RWPE2 (cell line): Measurements from ENCODE around the gene MRFAP1.

Source experiments
- ATAC-seq: fragments of 200-7000 bp; cut with Tn5 transposase; 3 replicates; pipeline ENCODE4 v1.9.1; 2021; ENCODE audit warnings: low read depth
- DNase-seq: peaks from one replicate; pipeline ENCODE4 v3.0.0-alpha.2; 2020; ENCODE audit warnings: low spot score
- H3K27ac ChIP-seq: fragments of 450-650 bp; 2 replicates; pipeline ENCODE4 v1.5.1; 2017; ENCODE audit warnings: mild to moderate bottlenecking; ENCODE audit not compliant: poor library complexity, severe bottlenecking
- H3K27me3 ChIP-seq: fragments of 250-450 bp; sonication (Bioruptor Pico); 2 replicates; pipeline ENCODE4 v1.5.1; 2021; ENCODE audit warnings: mild to moderate bottlenecking, moderate library complexity; ENCODE audit not compliant: insufficient read depth, poor library complexity, severe bottlenecking
- H3K36me3 ChIP-seq: fragments of 250-450 bp; sonication (Bioruptor Pico); 2 replicates; pipeline ENCODE4 v1.5.1; 2020; ENCODE audit warnings: low read depth, mild to moderate bottlenecking, moderate library complexity
- H3K4me1 ChIP-seq: fragments of 250-450 bp; sonication (Bioruptor Pico); 2 replicates; pipeline ENCODE4 v1.5.1; 2021; ENCODE audit warnings: mild to moderate bottlenecking, moderate library complexity; ENCODE audit not compliant: insufficient read depth, poor library complexity, severe bottlenecking
- H3K4me3 ChIP-seq: fragments of 250-450 bp; sonication (Bioruptor Pico); 2 replicates; pipeline ENCODE4 v1.5.1; 2021; ENCODE audit warnings: mild to moderate bottlenecking, moderate library complexity; ENCODE audit not compliant: severe bottlenecking
- H3K9me3 ChIP-seq: fragments of 250-450 bp; sonication (Bioruptor Pico); 2 replicates; pipeline ENCODE4 v1.5.1; 2021; ENCODE audit warnings: mild to moderate bottlenecking, moderate library complexity; ENCODE audit not compliant: severe bottlenecking
- TF ChIP-seq, protein P1 (sequence below): fragments of 450-650 bp; IDR thresholded peaks from one replicate; pipeline ENCODE4 v1.5.1; 2017; ENCODE audit warnings: mild to moderate bottlenecking, moderate library complexity; ENCODE audit not compliant: poor library complexity, severe bottlenecking

The MRFAP1 gene

DNA sequence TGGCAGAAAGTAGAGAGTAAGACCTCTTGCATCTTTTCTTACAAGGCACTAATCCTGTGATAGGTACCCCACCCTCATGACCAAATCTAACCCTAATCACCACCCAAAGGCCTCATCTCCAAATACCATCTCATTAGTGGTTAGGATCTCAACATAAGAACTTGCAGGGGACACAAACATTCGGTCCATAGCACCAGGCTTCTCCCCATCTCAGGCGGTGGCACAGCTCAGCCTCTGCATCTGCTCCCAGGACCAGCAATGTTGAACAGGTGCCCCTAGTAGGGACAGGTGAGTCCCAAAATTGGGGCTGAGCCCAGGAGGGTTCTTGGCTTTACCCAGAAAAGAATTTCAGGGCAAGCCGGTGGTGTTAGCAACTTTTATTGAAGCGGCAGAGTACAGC is 8.4 kb upstream of the MRFAP1 start:
- TF ChIP-seq, protein P1, sequence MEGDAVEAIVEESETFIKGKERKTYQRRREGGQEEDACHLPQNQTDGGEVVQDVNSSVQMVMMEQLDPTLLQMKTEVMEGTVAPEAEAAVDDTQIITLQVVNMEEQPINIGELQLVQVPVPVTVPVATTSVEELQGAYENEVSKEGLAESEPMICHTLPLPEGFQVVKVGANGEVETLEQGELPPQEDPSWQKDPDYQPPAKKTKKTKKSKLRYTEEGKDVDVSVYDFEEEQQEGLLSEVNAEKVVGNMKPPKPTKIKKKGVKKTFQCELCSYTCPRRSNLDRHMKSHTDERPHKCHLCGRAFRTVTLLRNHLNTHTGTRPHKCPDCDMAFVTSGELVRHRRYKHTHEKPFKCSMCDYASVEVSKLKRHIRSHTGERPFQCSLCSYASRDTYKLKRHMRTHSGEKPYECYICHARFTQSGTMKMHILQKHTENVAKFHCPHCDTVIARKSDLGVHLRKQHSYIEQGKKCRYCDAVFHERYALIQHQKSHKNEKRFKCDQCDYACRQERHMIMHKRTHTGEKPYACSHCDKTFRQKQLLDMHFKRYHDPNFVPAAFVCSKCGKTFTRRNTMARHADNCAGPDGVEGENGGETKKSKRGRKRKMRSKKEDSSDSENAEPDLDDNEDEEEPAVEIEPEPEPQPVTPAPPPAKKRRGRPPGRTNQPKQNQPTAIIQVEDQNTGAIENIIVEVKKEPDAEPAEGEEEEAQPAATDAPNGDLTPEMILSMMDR: no peak
- no peaks in the 10 kb centered on the region for H3K9me3 ChIP-seq
- H3K4me1 ChIP-seq: peaks cover 13% of the 10 kb centered on the region
- no peaks in the 10 kb centered on the region for H3K36me3 ChIP-seq
- no peak overlapping the region for H3K4me3 ChIP-seq
- DNase-seq: no peak
- H3K27ac ChIP-seq: no peak overlapping the region
- no peaks in the 10 kb centered on the region for H3K27me3 ChIP-seq
- ATAC-seq: no peak

DNA sequence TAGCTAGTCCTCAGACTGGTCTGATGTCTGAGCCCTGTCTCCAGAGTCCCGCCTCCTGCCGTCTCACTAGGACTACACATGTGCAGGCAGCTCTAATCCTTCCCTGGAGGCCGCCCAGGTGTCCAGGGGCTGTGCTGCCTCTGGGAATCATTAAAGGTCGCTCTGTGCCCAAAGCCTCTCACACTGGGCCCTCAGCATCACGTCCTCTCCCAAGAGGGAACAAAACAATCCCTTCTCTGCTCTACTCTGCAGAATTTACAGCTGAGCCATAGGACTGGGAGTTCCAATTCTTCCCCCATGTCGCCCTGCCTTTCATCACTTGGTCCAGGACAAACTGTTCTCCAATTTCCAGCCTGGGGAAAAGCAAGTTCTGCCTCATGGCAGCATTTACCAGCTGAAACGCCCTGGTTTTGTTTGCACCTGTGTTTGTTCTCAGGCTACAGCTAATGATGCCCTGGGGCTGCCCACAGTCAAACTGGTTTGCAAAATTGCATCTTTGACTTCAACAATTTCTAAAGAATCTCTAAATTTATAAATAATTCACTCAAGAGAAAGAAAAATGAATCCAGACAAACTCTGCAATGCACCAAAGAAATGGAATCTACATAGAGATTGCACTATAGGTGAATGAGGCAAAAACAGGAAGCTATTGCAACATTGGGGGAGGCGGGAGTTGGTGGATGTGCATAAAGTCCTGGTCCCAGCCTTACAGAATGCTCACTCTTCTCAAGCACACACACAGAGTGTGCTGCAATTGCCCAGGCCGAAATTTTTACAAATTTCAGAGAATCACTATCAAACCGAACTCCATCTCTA is 7.2 kb upstream of the MRFAP1 start:
- Histone ChIP-seq H3K27ac (peak overlapping the region; percentile 18), H3K4me1 (peaks cover 13% of the 10 kb centered on the region), H3K27me3 (no peaks in the 10 kb centered on the region), H3K9me3 (no peaks in the 10 kb centered on the region), H3K36me3 (no peaks in the 10 kb centered on the region), H3K4me3 (no peak overlapping the region)
- DNase-seq: no peak
- ATAC-seq: peak; percentile 74; the same call in 2 of the 3 replicates
- TF ChIP-seq, protein P1: no peak

DNA sequence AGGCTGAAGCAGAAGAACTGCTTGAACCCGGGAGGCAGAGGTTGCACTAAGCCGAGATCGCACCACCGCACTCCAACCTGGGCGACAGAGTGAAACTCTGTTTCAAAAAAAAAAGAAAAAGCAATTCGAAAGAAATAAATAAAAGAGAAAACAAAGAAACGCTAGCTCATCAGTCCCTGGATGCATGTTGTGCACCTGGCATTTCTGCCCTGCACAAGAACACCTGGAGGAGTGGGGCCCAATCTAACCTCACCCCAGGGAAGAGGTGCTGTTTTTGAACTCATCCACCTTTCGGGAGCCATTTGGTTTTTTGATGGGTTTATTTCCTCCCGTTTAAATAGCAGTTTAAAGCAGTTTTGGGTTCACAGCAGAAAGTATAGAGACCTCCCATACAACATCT is 5.7 kb upstream of the MRFAP1 start:
- H3K4me3 ChIP-seq: no peak overlapping the region
- H3K27ac ChIP-seq: no peak overlapping the region
- DNase-seq (no peak), ATAC-seq (no peak)
- H3K27me3 ChIP-seq: no peaks in the 10 kb centered on the region
- no peaks in the 10 kb centered on the region for H3K9me3 ChIP-seq
- H3K36me3 ChIP-seq: no peaks in the 10 kb centered on the region
- peaks cover 13% of the 10 kb centered on the region for H3K4me1 ChIP-seq
- TF ChIP-seq, protein P1: no peak

DNA sequence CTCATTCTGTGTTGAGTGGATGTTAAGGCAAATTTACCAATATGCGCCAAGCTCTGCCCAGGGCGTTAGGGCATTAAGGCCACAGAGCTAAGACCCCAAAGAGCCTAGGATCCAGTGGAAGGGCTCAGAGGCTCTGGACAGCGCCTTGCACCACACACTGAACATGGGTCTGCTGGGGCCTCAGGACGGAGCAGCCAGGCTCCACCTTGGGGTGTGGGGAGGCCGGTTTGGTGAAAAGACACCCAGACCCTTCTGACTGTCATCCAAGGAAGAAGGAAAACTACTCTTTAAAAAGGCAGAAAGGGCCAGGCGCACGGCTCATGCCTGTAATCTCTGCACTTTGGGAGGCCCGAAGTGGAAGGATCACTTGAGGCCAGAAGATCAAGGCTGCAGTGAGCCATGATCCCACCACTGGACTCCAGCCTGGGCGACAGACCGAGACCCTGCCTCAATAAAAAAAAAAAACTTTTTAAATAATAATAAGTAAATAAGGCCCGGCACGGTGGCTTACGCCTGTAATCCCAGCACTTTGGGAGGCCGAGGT is 1.3 kb upstream of the MRFAP1 start:
- no peaks in the 10 kb centered on the region for H3K27me3 ChIP-seq
- H3K4me1 ChIP-seq: peaks cover 7% of the 10 kb centered on the region
- no peak overlapping the region for H3K27ac ChIP-seq
- ATAC-seq (no peak), DNase-seq (no peak)
- peaks cover 21% of the 10 kb centered on the region for H3K36me3 ChIP-seq
- TF ChIP-seq, protein P1: no peak
- no peak overlapping the region for H3K4me3 ChIP-seq
- no peaks in the 10 kb centered on the region for H3K9me3 ChIP-seq
